ENCODE results near the gene TERF2IP.
A peak's percentile ranks its signal among the peaks of the same experiment; 100 is the strongest.

TERF2IP gene

DNA sequence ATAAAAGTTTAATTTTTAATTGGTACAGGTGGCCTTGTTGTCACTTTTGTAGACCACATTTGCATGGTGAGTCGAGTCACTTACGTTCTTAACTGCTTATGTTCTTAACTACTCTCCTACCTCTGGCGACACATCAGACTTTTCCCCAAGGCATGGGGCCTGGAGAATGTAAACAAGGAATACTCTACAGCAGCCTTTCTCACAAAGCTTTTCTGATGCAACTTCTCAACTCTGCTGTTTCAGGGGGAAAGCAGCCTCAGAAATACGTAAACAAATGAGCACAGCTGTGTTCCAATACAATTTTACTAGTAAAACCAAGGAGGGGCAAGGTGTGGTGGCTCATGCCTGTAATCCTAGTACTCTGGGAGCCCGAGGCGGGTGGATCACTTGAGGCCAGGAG, 7.0 kb upstream of the TERF2IP start:
- DNase-seq = no peak

- no peak for DNase-seq
Measured at GRCh38 chr16:75644240-75645012, 3.1 kb upstream of the TERF2IP start.

DNA sequence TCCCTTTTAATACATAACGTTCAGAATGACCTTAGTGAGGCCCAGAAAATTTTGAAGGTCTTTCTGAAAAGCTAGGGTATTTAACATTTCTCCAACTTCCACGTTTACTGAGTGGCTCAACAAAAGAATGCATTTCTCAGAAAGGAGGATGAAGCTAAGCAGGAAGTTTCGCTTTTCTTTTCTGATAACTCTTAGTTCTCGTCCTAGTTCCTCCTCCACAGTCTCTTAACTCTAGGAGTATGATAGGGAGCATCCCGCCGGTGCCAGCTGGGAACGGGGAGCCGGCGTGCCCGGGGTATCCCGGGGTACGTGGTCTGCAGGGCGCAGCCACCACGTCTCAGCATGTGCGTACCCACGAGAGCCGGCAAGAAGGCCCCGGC, 471 bp upstream of the TERF2IP start:
- no peak for DNase-seq

GRCh38 chr16:75648265-75649076, 898 bp downstream of the TERF2IP start:
- DNase-seq = peak; percentile 88 to 91

DNA sequence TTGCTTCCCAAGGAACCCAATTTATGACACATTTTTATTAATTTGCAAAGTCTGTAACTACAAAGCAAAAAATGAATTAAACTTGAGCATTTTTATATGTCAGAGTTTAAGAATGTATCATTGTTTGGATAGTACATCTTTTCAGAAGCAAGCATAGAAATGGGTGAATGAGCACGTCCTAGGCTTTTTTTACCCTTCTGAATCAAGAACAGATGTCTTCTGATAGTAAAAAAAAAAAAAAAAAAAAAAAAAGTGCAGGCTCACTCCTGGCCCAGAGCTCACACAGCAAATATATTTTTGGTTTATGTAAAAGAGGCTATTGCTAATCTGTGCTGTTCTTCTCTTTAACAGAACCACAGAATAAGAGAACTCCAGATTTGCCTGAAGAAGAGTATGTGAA, 6.3 kb downstream of the TERF2IP start:
- DNase-seq = no peak

DNA sequence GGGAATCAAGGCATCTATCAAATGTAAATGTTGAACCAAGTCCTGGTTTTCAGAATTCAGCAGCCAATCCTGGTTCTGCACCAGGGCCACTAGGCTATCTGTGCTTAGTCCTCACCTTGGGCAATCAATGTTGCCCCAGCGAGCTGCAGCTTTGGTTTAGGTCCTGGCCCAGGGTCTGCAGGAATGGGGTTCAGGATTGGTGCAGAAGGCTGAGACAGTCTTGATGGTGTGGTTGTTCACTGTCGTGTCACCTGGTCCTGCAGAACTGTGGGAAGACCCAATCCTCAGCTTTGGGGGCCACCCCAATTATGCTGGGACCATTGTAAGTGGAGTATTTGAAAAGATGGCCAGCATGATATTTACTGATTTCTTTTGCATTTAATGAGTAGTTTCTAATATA, 10.6 kb downstream of the TERF2IP start:
- no peak for DNase-seq

GRCh38 chr16:75660321-75660720, 12.7 kb downstream of the TERF2IP start:
- DNase-seq = no peak

DNA sequence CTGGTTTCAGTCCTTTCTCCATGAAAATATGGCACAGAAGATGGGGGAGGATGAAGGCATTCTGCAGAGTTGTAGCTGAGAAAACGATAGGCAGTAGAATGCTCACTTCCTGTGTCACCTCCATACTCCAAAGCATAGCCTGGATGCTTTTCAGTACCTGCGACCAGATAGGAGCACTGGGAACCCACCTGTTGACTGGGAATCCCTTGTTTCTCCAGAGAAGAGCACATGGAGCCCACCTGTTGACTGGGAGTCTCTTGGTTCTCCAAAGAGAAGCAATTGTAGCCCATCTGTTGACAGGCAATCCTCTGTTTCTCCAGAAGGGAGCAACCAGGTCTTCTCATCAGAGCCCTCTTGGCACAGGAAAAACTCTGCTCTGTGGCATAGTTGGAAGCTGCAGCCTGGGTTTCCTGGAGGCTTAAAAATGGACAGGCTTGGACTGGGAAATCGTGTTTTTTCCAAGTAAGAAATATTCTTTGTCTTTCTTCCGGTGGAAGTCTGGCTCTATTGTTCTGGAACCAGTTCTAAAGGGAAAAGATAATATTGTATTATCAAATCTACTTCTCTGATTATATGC, 13.2 kb downstream of the TERF2IP start:
- no peak for DNase-seq

GRCh38 chr16:75667503-75667902, 19.9 kb downstream of the TERF2IP start:
- no peak for DNase-seq

GRCh38 chr16:75676909-75677308, 29.3 kb downstream of the TERF2IP start, which contains the start of gene CPHXL2:
TSS of gene CPHXL2 (minus strand) at chr16:75677009. CDS start at chr16:75676999, 10 bp downstream.
- no peak for DNase-seq

GRCh38 chr16:75679366-75679765, 31.8 kb downstream of the TERF2IP start:
- DNase-seq = no peak

- DNase-seq = no peak
Measured at GRCh38 chr16:75682308-75682707, 34.7 kb downstream of the TERF2IP start.

GRCh38 chr16:75687361-75687760, 39.8 kb downstream of the TERF2IP start:
- no peak for DNase-seq

DNA sequence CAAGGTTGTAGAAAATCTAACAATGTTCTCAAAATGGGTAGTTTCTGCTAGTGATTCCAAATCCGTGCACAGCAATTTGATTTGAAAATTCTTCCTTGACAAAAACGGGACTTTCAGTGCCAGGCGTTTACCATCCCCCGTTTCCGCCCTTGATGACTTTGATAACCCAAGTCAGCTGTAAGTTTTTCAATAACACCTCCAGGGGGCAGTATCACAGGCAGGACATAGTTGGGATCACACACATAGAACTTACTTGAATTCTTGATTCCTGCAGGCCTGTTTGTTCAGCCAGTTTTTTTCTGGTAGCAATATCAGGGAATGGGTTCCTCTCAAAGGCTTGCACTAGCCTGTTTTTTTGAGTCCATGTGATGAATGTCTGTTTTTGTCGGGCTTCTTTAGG, 48.1 kb downstream of the TERF2IP start:
- DNase-seq = no peak

- no peak for DNase-seq
Measured at GRCh38 chr16:75697571-75697970, 50.0 kb downstream of the TERF2IP start.

DNA sequence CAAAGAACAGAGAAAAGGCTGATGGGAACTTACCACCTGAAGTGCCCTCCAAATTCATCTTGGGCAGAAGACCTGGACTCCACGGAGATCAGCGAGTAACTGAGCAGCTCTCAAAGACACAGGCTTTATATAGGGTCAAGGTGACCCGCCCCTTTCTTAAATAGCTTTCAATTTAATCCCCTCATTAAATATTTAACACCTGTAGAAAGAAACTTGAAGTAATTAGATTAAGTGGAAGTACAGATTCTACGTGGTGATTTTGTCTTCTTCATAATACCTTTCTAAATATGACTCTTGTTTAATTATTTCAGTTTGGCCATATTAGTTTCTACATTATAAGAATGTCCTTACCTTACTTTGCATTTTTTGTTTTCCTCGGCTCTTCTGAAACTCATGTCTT, 53.8 kb downstream of the TERF2IP start, which contains the start of gene DUXB:
TSS of gene DUXB (minus strand) at position 101 of the 400 bp plus-strand sequence. CDS start at position 58, 43 bp downstream.
- DNase-seq = no peak

- no peak for DNase-seq
Measured at GRCh38 chr16:75702242-75702641, 54.7 kb downstream of the TERF2IP start.

DNA sequence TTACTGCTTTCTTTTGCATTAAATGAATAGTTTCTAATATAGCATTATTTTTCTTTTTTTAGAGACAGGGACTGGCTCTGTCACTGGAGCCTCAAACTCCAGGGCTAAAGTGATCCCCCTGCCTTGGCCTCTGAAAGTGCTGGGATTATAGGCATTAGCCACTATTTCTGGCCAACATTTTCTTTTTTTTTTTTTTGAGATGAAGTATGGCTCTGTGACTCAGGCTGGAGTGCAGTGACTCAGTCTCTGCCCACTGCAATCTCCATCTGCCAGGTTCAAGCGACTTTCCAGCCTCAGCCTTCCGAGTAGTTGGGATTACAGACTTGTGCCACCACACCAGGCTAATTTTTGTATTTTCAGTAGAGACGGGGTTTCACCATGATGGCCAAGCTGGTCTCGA, 55.7 kb downstream of the TERF2IP start:
- no peak for DNase-seq

All from activated T-cell treated with anti-CD3 and anti-CD28 coated beads, Interleukin-2, amount 50 U/mL, for 48 hours (primary cell).